HFF-Myc (cell line): ENCODE data around the gene NDUFV2.

Experiments used
- DNase-seq: peaks from one replicate; pipeline ENCODE4 v3.0.0-alpha.2; 2011; ENCODE audit warnings: low read depth; ENCODE audit errors: extremely low read depth
- H3K4me3 ChIP-seq: replicated peaks from 2 replicates; pipeline ENCODE4 v1.5.1; 2011; ENCODE audit warnings: low read depth, mild to moderate bottlenecking, control low read depth, low read length
- TF ChIP-seq, protein P1 (sequence below): IDR thresholded peaks from 2 replicates; pipeline ENCODE4 v1.5.1; 2012; ENCODE audit warnings: mild to moderate bottlenecking, low read depth, low read length, control low read depth; ENCODE audit errors: missing control alignments

The NDUFV2 gene

DNA sequence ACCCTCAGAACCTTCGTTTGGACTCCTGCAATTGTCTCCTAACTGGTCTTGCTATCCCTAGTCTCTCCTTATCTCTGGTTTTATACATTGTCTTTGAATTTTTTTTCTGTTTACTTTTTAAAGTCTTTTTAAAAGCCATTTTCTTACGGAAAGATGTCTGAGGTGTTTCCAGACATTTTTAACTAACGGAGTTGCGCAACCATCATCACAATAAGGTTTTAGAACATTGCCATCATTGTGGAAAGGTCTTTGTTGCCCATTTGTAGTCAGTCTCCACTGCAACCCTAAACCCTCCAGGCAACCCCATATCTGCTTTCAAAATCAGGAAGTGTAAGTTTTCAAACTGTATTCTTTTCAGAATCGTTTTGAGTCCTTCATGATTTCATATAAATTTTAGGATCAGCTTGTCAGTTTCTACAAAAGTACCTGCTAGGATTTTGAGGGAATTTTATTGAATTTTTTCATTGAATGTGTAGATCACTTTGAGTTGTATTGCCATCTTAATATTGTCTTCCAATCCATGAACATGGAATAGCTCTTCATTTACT is 80.4 kb downstream of the NDUFV2 start:
- H3K4me3 ChIP-seq, result no peak overlapping the region
- no peak for DNase-seq
- TF ChIP-seq, protein P1, sequence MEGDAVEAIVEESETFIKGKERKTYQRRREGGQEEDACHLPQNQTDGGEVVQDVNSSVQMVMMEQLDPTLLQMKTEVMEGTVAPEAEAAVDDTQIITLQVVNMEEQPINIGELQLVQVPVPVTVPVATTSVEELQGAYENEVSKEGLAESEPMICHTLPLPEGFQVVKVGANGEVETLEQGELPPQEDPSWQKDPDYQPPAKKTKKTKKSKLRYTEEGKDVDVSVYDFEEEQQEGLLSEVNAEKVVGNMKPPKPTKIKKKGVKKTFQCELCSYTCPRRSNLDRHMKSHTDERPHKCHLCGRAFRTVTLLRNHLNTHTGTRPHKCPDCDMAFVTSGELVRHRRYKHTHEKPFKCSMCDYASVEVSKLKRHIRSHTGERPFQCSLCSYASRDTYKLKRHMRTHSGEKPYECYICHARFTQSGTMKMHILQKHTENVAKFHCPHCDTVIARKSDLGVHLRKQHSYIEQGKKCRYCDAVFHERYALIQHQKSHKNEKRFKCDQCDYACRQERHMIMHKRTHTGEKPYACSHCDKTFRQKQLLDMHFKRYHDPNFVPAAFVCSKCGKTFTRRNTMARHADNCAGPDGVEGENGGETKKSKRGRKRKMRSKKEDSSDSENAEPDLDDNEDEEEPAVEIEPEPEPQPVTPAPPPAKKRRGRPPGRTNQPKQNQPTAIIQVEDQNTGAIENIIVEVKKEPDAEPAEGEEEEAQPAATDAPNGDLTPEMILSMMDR, result no peak
